H1 (cell line): ENCODE data around the gene EEF1AKMT2. TPM values are rescaled to one million over a fixed set of nuclear protein-coding genes. Genes with fewer than 3 reads are reported as not detected.

Source experiments
- CTCF ChIA-PET: fragments of 300-600 bp; sonication (Branson Sonifier 250); formaldehyde crosslinking; loops from one replicate; lab custom pipeline; 2021; ENCODE audit not compliant: partially characterized antibody; lab: Charles Lee
- POLR2A ChIA-PET: fragments of 300-600 bp; sonication (Branson Sonifier 250); formaldehyde crosslinking; loops from one replicate; lab custom pipeline; 2021; ENCODE audit warnings: inconsistent platforms; ENCODE audit not compliant: partially characterized antibody; lab: Charles Lee
- DNase-seq, 2 experiments: peaks; one replicate each; pipeline versions ENCODE4 v3.0.0 to v3.0.0-alpha.2; 2010 to 2022; ENCODE audit warnings: low spot score in 2 of 2, low read depth in 1 of 2, mixed read lengths in 1 of 2
- FAIRE-seq: peaks from 2 replicates; lab custom pipeline; 2011; peaks lifted over from hg19 to GRCh38; lab: Jason Lieb, UNC
- H2AFZ ChIP-seq: 2 replicates; pipeline ENCODE4 v1.8.1; 2012; ENCODE audit warnings: low read length, inconsistent platforms
- H2AK5ac ChIP-seq: 2 replicates; pipeline ENCODE4 v1.6.1; 2013; ENCODE audit warnings: low read depth, low read length
- H2BK120ac ChIP-seq: replicated peaks from 2 replicates; pipeline ENCODE3; 2013; ENCODE audit warnings: low read depth, low read length, inconsistent platforms
- H2BK12ac ChIP-seq: 2 replicates; pipeline ENCODE4 v1.6.1; 2013; ENCODE audit warnings: low read depth, low read length
- H2BK15ac ChIP-seq: 2 replicates; pipeline ENCODE4 v1.6.1; 2013; ENCODE audit warnings: low read length
- H2BK20ac ChIP-seq: 2 replicates; pipeline ENCODE4 v1.6.1; 2013; ENCODE audit warnings: low read length
- H2BK5ac ChIP-seq: 2 replicates; pipeline ENCODE4 v1.6.1; 2013; ENCODE audit warnings: low read depth, low read length
- H3K14ac ChIP-seq: 2 replicates; pipeline ENCODE4 v1.6.1; 2013; ENCODE audit warnings: inconsistent platforms; ENCODE audit not compliant: insufficient read length
- H3K18ac ChIP-seq: 2 replicates; pipeline ENCODE4 v1.6.1; 2013; ENCODE audit warnings: low read length; ENCODE audit errors: extremely low read depth
- H3K23ac ChIP-seq: 2 replicates; pipeline ENCODE4 v1.6.1; 2013; ENCODE audit warnings: inconsistent platforms; ENCODE audit not compliant: insufficient read length
- H3K23me2 ChIP-seq: 2 replicates; pipeline ENCODE4 v1.6.1; 2013; ENCODE audit warnings: low read depth, low read length
- H3K27ac ChIP-seq: 2 replicates; pipeline ENCODE4 v1.6.1; 2011; ENCODE audit warnings: low read depth, low read length, inconsistent platforms
- H3K27me3 ChIP-seq, 4 experiments: replicated peaks in 1 of 4; 1 replicate in 1 of 4; 2 replicates in 3 of 4; pipeline versions ENCODE4 v1.6.1 to v1.8.1; 2011 to 2013; ENCODE audit warnings: low read length in 3 of 4, mild to moderate bottlenecking in 3 of 4, inconsistent platforms in 2 of 4, mixed read lengths in 2 of 4, moderate library complexity in 1 of 4; ENCODE audit not compliant: control insufficient read depth in 3 of 4, insufficient read depth in 3 of 4; ENCODE audit errors: extremely low read depth in 1 of 4
- H3K36me3 ChIP-seq, 4 experiments: 2 replicates each; pipeline versions ENCODE4 v1.6.1 to v1.8.1; 2011 to 2013; ENCODE audit warnings: mild to moderate bottlenecking in 4 of 4, low read length in 3 of 4, moderate library complexity in 2 of 4, control low read depth in 1 of 4, inconsistent platforms in 1 of 4; ENCODE audit not compliant: insufficient read depth in 4 of 4, control insufficient read depth in 2 of 4
- H3K4ac ChIP-seq: replicated peaks from 2 replicates; pipeline ENCODE3; 2013; ENCODE audit warnings: low read length, low read depth, mixed read lengths, inconsistent platforms; ENCODE audit not compliant: insufficient read length
- H3K4me1 ChIP-seq, 4 experiments: replicated peaks in 1 of 4; 1 replicate in 1 of 4; 2 replicates in 3 of 4; pipeline versions ENCODE4 v1.6.1 to v1.8.1; 2011 to 2013; ENCODE audit warnings: low read length in 3 of 4, inconsistent platforms in 2 of 4, mixed read lengths in 1 of 4; ENCODE audit not compliant: insufficient read depth in 4 of 4, control insufficient read depth in 3 of 4
- H3K4me2 ChIP-seq, 2 experiments: 2 replicates each; pipeline versions ENCODE4 v1.6.1 to v1.8.1; 2011 to 2013; ENCODE audit warnings: low read depth in 2 of 2, low read length in 2 of 2, control low read depth in 1 of 2, inconsistent platforms in 1 of 2, mild to moderate bottlenecking in 1 of 2; ENCODE audit not compliant: insufficient read depth in 1 of 2
- H3K4me3 ChIP-seq, 4 experiments: fragments of 200-600, 300-600 bp in 1 of 4; sonication (generic), shearing (Covaris generic), sonication (Bioruptor Twin) in 1 of 4; 2 replicates each; pipeline versions ENCODE4 v1.5.1 to v1.8.1; 2011 to 2016; ENCODE audit warnings: low read length in 4 of 4, low read depth in 3 of 4, control low read depth in 2 of 4, inconsistent platforms in 2 of 4, mild to moderate bottlenecking in 2 of 4, mixed read lengths in 1 of 4, moderate library complexity in 1 of 4; ENCODE audit not compliant: insufficient read depth in 2 of 4; ENCODE audit errors: extremely low read depth in 1 of 4
- H3K56ac ChIP-seq: replicated peaks from 2 replicates; pipeline ENCODE3; 2013; ENCODE audit warnings: low read depth, mild to moderate bottlenecking, mixed read lengths, low read length, inconsistent platforms; ENCODE audit not compliant: insufficient read length
- H3K79me1 ChIP-seq: 2 replicates; pipeline ENCODE4 v1.6.1; 2013; ENCODE audit warnings: low read depth, low read length, control low read depth
- H3K79me2 ChIP-seq, 2 experiments: 2 replicates each; pipeline versions ENCODE4 v1.6.1 to v1.8.1; 2012 to 2013; ENCODE audit warnings: low read length in 2 of 2, mild to moderate bottlenecking in 2 of 2, inconsistent platforms in 1 of 2; ENCODE audit not compliant: insufficient read depth in 2 of 2, control insufficient read depth in 1 of 2
- H3K9ac ChIP-seq, 4 experiments: replicated peaks in 1 of 4; 1 replicate in 1 of 4; 2 replicates in 3 of 4; pipeline versions ENCODE4 v1.6.1 to v1.8.1; 2011 to 2013; ENCODE audit warnings: low read depth in 3 of 4, low read length in 3 of 4, control low read depth in 2 of 4, mild to moderate bottlenecking in 2 of 4, moderate library complexity in 2 of 4, inconsistent platforms in 1 of 4; ENCODE audit errors: extremely low read depth in 1 of 4
- H3K9me3 ChIP-seq, 2 experiments: 2 replicates each; pipeline versions ENCODE4 v1.6.1 to v1.8.1; 2012 to 2013; ENCODE audit warnings: mild to moderate bottlenecking in 2 of 2, moderate library complexity in 2 of 2, control low read depth in 1 of 2, inconsistent platforms in 1 of 2, low read depth in 1 of 2, low read length in 1 of 2, mixed read lengths in 1 of 2; ENCODE audit not compliant: insufficient read depth in 2 of 2
- H4K20me1 ChIP-seq, 2 experiments: replicated peaks in 1 of 2; 2 replicates each; pipeline versions ENCODE3 to v1.8.1; 2011 to 2013; ENCODE audit warnings: inconsistent platforms in 2 of 2, low read length in 2 of 2, mild to moderate bottlenecking in 1 of 2; ENCODE audit not compliant: insufficient read depth in 2 of 2, control insufficient read depth in 1 of 2
- H4K5ac ChIP-seq: 2 replicates; pipeline ENCODE4 v1.6.1; 2013; ENCODE audit warnings: low read length, low read depth, mixed read lengths, inconsistent platforms; ENCODE audit not compliant: insufficient read length
- H4K8ac ChIP-seq: 2 replicates; pipeline ENCODE4 v1.8.0; 2013; ENCODE audit warnings: mild to moderate bottlenecking, moderate library complexity, low read length, inconsistent platforms; ENCODE audit not compliant: insufficient read depth; ENCODE audit errors: extremely low read depth
- H4K91ac ChIP-seq: replicated peaks from 2 replicates; pipeline ENCODE3; 2013; ENCODE audit warnings: low read length, mixed read lengths, inconsistent platforms; ENCODE audit not compliant: insufficient read length
- BCL11A ChIP-seq, 2 experiments: IDR thresholded peaks; one replicate each; pipeline ENCODE4 v1.6.1; 2011; ENCODE audit warnings: low read depth in 2 of 2, low read length in 2 of 2, mild to moderate bottlenecking in 2 of 2
- CHD1 ChIP-seq: IDR thresholded peaks from 2 replicates; pipeline ENCODE4 v1.6.1; 2012; ENCODE audit warnings: low read depth, low read length, improper control_type of control experiment
- CTBP2 ChIP-seq: IDR thresholded peaks from 2 replicates; pipeline ENCODE4 v1.7.0; 2011; ENCODE audit warnings: borderline replicate concordance, mild to moderate bottlenecking, moderate library complexity, mixed read lengths, low read length; ENCODE audit not compliant: insufficient read depth, insufficient read length
- GTF2F1 ChIP-seq: IDR thresholded peaks from 2 replicates; pipeline ENCODE4 v1.6.1; 2012; ENCODE audit warnings: low read depth, low read length, improper control_type of control experiment, borderline replicate concordance
- MAFK ChIP-seq: IDR thresholded peaks from 2 replicates; pipeline ENCODE4 v1.6.1; 2012; ENCODE audit warnings: low read depth, mild to moderate bottlenecking, improper control_type of control experiment, low read length
- NRF1 ChIP-seq: IDR thresholded peaks from 2 replicates; pipeline ENCODE4 v1.6.1; 2011; ENCODE audit warnings: mild to moderate bottlenecking, low read depth, low read length, improper control_type of control experiment
- RAD21 ChIP-seq, 2 experiments: IDR thresholded peaks in 1 of 2; conservative IDR thresholded peaks in 1 of 2; 2 replicates each; pipeline ENCODE4 v1.6.1; 2011; ENCODE audit warnings: low read depth in 2 of 2, low read length in 2 of 2, improper control_type of control experiment in 1 of 2, inconsistent platforms in 1 of 2, mild to moderate bottlenecking in 1 of 2, moderate library complexity in 1 of 2
- RBBP5 ChIP-seq: IDR thresholded peaks from 2 replicates; pipeline ENCODE4 v1.7.1; 2012; ENCODE audit warnings: low read depth, mild to moderate bottlenecking, inconsistent platforms, low read length, moderate library complexity, borderline replicate concordance
- RXRA ChIP-seq: IDR thresholded peaks from 2 replicates; pipeline ENCODE4 v1.6.1; 2011; ENCODE audit warnings: low read depth, mild to moderate bottlenecking, low read length, moderate library complexity; ENCODE audit not compliant: insufficient read depth
- TAF1 ChIP-seq: IDR thresholded peaks from 2 replicates; pipeline ENCODE4 v1.6.1; 2011; ENCODE audit warnings: mild to moderate bottlenecking, low read depth, low read length
- WGBS, 2 experiments: shearing (Covaris generic) in 1 of 2; methylation state at CpG; one replicate each; pipeline versions ENCODE4 v1.1.6 to v1.1.7; 2013 to 2015; ENCODE audit warnings: low lambda C conversion rate in 2 of 2, mixed read lengths in 2 of 2, inconsistent platforms in 1 of 2, low coverage in 1 of 2, missing lambda C conversion rate in 1 of 2; ENCODE audit not compliant: insufficient replicate concordance in 2 of 2, insufficient coverage in 1 of 2, insufficient read length in 1 of 2; ENCODE audit errors: extremely low coverage in 1 of 2, missing lambda C conversion rate in 1 of 2; 5-methylcytosine and 5-hydroxymethylcytosine counted together
- polyA plus RNA-seq, 7 experiments: library from polyadenylated mRNA; depleted of rRNA in 3 of 7; stranded (reverse) in 5 of 7; unstranded in 2 of 7; fragments of >200 nt in 5 of 7; fragments of 200-250 nt in 2 of 7; gene quantifications; 1 replicate in 5 of 7; 2 replicates in 1 of 7; 4 replicates in 1 of 7; pipeline versions ENCODE4 v1.2.1 to v1.2.3, GENCODE V29; 2011 to 2013; ENCODE audit warnings: missing spikeins in 2 of 7, mixed read lengths in 2 of 7
- total RNA-seq: library from RNA; stranded (reverse); fragmentation: NEBNext Ultra II Directional; extraction: Animal tissue kit (Norgen Biotek cat#: 25700); gene quantifications from 2 replicates; pipeline ENCODE4 v1.2.1, GENCODE V29; 2021
- TF ChIP-seq, protein P1 (sequence below), 3 experiments: IDR thresholded peaks; 1 replicate in 2 of 3; 2 replicates in 1 of 3; pipeline versions ENCODE4 v1.5.1 to v1.6.1; 2011; ENCODE audit warnings: low read length in 3 of 3, mild to moderate bottlenecking in 3 of 3, inconsistent platforms in 2 of 3, low read depth in 1 of 3, moderate library complexity in 1 of 3; ENCODE audit not compliant: insufficient read depth in 1 of 3; ENCODE audit errors: control extremely low read depth in 1 of 3

EEF1AKMT2 gene
- total and polyA plus RNA-seq, 2 of the 8 experiments (the other 6 are each of a cell fraction or from before 2014, with no cell fraction given): 9.8 to 26.8 TPM

DNA sequence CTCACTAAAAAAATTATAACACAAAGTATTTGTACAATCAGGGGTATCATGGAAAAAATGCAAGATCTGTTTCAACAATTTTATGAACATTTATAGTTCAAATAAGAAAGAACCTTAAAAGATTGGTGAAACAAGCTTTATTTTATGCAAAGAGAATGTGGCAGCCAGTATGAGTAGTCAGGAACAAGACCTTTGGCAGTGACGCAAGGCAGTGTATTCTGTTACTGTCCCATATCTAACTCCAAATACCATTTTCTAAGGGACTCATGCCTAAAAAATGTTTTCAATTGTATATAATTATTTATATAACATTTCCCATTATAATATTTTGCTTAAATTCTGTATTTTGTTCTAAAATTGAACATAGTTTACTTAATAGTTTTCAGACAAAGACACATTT lies 28.4 kb downstream of the EEF1AKMT2 start:
- Histone ChIP-seq H3K79me1 (no peaks in the 10 kb centered on the region), H3K4me3 (no peak overlapping the region), H3K36me3 (peaks cover 2 to 42% (median 14%) of the 10 kb centered on the region in 4 experiments; a peak in 4 of 8 replicates), H2BK12ac (no peak overlapping the region), H3K4ac (no peak overlapping the region), H3K9me3 (no peaks in the 10 kb centered on the region), H3K4me2 (no peak overlapping the region), H3K23me2 (no peaks in the 10 kb centered on the region), H2BK120ac (no peak overlapping the region), H2BK15ac (no peak overlapping the region), H2BK5ac (no peak overlapping the region), H3K23ac (no peak overlapping the region), H3K9ac (no peak overlapping the region), H3K4me1 (no peaks in the 10 kb centered on the region), H2AK5ac (no peak overlapping the region), H3K56ac (no peak overlapping the region), H4K20me1 (no peaks in the 10 kb centered on the region), H4K5ac (no peak overlapping the region), H3K18ac (no peak overlapping the region), H2AFZ (no peak overlapping the region), H2BK20ac (no peak overlapping the region), H4K91ac (no peak overlapping the region), H4K8ac (no peak overlapping the region), H3K14ac (no peak overlapping the region), H3K27ac (no peak overlapping the region), H3K79me2 (no peaks in the 10 kb centered on the region), H3K27me3 (no peaks in the 10 kb centered on the region)
- ChIA-PET CTCF (interaction anchor here (1.7 kb wide), 1 partner anchor 64 kb away, joined by 3 read pairs; no protein-coding TSS in a partner anchor), POLR2A (interaction anchor here (0.9 kb wide), 1 partner anchor 43 kb away, joined by 4 read pairs; no protein-coding TSS in a partner anchor)
- WGBS, 2 experiments: 100% methylated on average over 1 of the region's 1 CpG; no CpG with 5 or more reads in 1 of the 2 experiments
- FAIRE-seq: no peak
- no peak for DNase-seq
- no peak for TF ChIP-seq RAD21 (IDR thresholded peaks at IDR 0.05 in 1 of 2, conservative IDR thresholded peaks at IDR 0.05 in 1 of 2; ENCODE audit: low read depth in 2 of 2, low read length in 2 of 2)
- TF ChIP-seq NRF1: no peak
- no peak for TF ChIP-seq CTBP2
- no peak for TF ChIP-seq RBBP5
- TF ChIP-seq CHD1: no peak
- TF ChIP-seq GTF2F1: no peak
- TF ChIP-seq RXRA: no peak
- TF ChIP-seq, protein P1, sequence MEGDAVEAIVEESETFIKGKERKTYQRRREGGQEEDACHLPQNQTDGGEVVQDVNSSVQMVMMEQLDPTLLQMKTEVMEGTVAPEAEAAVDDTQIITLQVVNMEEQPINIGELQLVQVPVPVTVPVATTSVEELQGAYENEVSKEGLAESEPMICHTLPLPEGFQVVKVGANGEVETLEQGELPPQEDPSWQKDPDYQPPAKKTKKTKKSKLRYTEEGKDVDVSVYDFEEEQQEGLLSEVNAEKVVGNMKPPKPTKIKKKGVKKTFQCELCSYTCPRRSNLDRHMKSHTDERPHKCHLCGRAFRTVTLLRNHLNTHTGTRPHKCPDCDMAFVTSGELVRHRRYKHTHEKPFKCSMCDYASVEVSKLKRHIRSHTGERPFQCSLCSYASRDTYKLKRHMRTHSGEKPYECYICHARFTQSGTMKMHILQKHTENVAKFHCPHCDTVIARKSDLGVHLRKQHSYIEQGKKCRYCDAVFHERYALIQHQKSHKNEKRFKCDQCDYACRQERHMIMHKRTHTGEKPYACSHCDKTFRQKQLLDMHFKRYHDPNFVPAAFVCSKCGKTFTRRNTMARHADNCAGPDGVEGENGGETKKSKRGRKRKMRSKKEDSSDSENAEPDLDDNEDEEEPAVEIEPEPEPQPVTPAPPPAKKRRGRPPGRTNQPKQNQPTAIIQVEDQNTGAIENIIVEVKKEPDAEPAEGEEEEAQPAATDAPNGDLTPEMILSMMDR (IDR thresholded peaks at IDR 0.05; ENCODE audit: control extremely low read depth in 1 of 3, insufficient read depth in 1 of 3, low read depth in 1 of 3, low read length in 3 of 3): no peak
- TF ChIP-seq MAFK: no peak
- TF ChIP-seq TAF1: no peak
- TF ChIP-seq BCL11A (IDR thresholded peaks at IDR 0.05; ENCODE audit: low read depth in 2 of 2, low read length in 2 of 2): no peak
